HL-60 (cell line): ENCODE measurements around the gene CPLX4.

Experiments
- CTCF ChIP-seq: IDR thresholded peaks from one replicate; pipeline ENCODE4 v1.5.1; 2011; ENCODE audit warnings: low read length, control low read depth, inconsistent platforms; ENCODE audit not compliant: insufficient read depth
- POLR2AphosphoS5 ChIP-seq: IDR thresholded peaks from 2 replicates; pipeline ENCODE4 v1.6.1; 2012; ENCODE audit warnings: low read depth

DNA sequence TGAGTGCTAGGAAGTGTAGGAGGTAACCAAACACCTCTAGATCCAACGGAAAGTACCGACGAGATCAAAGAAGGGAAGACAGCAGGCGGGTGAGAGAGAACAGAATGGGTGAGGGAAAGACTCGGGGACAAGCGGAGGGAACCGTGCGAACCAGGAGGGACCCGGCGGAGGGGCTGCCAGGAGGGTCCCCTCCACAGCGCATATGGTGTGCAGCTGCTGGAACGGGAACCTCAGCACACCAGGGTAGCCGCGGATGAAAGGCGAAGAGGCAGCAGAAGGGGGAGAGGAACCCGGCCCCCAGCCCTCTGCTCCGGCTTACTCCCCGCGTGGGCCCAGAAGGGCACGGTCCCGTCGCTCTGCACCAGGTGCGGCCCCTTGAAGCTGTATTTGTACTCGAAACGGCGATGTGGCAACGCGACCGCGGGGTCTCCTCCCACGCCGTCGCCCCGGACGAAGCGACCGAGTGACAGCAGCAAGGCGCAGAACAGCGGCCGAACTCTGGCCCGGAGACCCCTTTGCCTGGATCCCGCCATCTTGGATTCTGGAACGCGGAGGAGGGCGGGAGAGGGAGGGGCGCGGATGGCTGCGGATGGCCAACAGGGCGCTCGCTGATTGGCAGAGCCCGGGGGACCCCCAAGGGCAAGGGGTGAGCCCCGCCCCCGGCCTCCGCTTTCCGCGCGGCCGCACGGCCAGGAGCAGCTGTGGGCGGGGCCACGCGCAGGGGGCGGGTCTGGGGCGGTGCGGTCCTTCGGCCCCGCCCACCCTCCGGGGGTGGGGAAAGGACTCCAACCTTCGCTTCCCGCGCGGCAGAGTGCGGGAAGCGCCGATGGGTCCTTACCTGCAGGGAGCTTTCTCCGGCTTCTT is 40.5 kb upstream of the CPLX4 start, which contains the start of gene LMAN1:
- TF ChIP-seq CTCF, result no peak
- peak; percentile 90; the same call in 1 of the 2 replicates for TF ChIP-seq POLR2AphosphoS5
